Esophagus squamous epithelium (tissue), 4 donors: ENCODE measurements around the gene CCDC43.

Experiments
- CTCF ChIP-seq, 6 experiments: fragments of 450-650 bp in 4 of 6; fragments of 200-600 bp in 2 of 6; sonication (generic) in 2 of 6; IDR thresholded peaks; one replicate each; pipeline ENCODE4 v1.5.1; 2016 to 2019; ENCODE audit warnings: antibody characterized with exemption in 6 of 6, mild to moderate bottlenecking in 4 of 6, moderate library complexity in 4 of 6
- POLR2A ChIP-seq, 4 donors: fragments of 450-650 bp; IDR thresholded peaks; one replicate each; pipeline ENCODE4 v1.6.1; 2017; ENCODE audit warnings: antibody characterized with exemption in 4 of 4, mild to moderate bottlenecking in 4 of 4, moderate library complexity in 3 of 4

GRCh38 chr17:44663095-44663494 lies 26.5 kb downstream of the CCDC43 start:
- no peak for TF ChIP-seq CTCF (IDR thresholded peaks at IDR 0.05)
- no peak for TF ChIP-seq POLR2A (IDR thresholded peaks at IDR 0.05)
